Raji (cell line): ENCODE data around the gene SETD7.

Source experiments
- POLR2A ChIP-seq: IDR thresholded peaks from 2 replicates; pipeline ENCODE4 v1.6.1; 2011; ENCODE audit warnings: low read depth, low read length, control low read depth; ENCODE audit not compliant: insufficient read depth

The SETD7 gene

DNA sequence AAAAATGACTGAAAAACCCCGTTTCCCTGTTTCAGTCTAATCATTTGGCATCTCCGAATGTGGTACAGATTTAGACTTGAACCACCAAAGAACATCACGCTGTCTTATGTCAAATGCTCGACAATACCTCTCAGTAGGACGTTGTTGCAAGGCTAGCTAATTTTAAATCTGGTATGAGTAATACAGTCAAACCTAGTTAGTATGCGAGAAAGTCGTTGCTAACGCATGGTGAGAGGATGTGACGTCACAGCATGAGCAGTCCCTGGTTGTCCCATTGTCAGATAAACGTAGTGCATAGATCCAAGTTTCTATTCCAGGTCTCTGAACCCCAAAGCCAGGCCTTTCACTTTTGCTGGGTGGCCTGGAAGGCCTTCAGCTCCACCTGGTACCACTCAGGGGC lies 44.7 kb downstream of the SETD7 start:
- no peak for TF ChIP-seq POLR2A

DNA sequence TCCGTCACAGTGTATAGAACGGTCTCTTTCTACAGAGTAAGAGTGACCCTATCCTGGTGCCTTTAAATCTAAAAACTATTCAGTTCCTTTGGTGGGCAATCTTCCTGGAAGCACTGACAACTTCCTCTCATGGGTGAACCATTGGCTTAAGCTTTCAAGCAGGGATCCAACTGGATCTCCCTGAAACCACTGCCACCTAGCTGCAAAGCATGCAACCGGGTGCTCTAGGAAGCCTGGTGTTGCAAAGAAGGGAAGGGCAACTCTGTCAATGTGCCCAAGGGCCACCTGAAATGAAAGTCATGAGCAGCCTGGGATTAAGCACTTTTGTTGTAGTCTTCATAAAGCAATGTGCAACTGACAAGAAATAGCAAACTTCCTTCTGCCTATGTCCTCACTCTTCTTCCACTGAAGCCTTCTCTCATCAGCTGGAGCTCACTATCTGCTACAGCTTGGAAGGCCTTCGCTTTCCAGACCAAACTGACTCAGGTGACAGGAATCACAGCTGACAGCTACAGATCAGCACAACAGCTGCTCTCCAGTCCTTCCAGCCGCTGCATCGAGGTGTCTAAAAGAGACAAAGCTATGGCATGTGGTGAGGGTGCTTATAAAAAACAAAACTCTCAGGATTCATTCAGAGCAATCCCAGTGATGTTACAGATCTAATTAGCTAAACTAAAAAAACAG lies 46.1 kb downstream of the SETD7 start:
- TF ChIP-seq POLR2A = no peak

DNA sequence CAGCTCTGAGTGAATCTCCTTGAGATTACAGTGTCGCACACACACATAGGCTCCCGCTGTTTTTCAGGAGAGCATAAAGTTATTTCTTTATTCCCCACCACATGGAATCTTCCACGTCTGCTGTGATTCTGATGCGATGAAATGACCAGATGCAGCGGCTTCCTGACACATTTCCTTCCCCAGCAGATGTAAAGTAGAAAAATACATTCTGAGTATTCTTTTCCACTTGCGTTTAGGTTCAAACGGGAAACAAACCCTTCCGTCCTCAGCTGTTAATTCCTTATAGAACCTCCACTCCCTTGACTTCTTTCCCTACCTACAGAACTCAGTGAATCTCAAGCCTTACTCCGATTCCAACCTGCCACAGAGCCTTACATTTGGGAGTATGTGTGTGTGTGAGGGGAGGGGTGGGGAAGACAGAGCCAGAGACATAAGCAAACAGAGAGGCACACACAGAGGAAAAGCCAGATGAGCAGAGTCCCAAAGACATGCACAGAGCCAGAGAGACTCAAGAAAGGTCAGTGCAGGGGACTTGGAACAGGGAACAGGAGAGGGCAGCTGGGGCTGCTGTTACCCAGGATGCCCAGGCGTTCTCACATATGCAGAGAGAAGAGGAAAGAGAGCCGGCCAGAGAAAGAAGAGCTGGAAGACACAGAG lies 47.3 kb downstream of the SETD7 start:
- TF ChIP-seq POLR2A = no peak

DNA sequence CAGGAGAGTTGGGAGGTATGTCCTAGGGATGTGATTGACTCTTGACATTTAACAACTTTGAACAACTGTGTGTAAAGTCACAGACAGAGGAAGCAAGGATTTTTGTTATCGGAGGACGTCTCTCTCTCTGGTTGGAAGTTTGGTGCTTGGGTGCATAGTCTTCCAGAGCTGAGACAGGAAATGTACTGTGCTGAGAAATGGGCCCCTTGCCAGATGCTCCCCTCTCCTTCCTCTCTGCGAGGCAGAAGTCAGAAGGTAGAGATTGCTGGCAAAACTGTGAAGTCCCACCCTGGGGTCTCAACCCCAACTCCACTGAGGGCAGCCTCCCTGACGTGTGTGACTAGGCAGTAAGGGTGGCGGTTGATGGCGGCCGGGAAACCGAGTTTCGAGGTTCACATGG lies 49.2 kb downstream of the SETD7 start:
- no peak for TF ChIP-seq POLR2A

DNA sequence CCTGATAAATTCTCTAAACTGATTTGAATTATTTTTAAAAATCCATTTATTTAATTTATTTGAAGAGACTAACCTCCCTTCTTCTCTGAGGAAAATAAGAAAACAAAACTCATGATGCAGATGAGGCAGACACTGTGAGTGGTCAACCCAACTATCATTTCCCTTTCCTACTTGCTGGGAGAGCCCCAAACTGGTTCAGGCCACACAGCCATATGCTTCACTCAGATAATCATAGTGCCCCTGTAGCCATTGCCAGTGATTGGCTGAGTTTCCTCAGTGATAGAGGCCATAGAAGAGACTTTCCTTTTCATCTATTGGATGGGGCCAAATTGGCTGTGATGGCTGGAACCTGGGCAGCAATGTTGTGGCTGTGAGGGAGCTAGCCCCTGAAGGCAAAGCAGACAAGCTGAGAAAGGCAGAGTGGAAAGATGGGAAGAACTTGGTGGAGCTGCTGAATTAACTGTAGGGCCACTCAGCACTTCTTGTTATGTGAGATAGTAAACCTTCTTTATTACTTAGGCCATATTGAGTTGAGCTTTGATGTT lies 52.3 kb downstream of the SETD7 start:
- no peak for TF ChIP-seq POLR2A

DNA sequence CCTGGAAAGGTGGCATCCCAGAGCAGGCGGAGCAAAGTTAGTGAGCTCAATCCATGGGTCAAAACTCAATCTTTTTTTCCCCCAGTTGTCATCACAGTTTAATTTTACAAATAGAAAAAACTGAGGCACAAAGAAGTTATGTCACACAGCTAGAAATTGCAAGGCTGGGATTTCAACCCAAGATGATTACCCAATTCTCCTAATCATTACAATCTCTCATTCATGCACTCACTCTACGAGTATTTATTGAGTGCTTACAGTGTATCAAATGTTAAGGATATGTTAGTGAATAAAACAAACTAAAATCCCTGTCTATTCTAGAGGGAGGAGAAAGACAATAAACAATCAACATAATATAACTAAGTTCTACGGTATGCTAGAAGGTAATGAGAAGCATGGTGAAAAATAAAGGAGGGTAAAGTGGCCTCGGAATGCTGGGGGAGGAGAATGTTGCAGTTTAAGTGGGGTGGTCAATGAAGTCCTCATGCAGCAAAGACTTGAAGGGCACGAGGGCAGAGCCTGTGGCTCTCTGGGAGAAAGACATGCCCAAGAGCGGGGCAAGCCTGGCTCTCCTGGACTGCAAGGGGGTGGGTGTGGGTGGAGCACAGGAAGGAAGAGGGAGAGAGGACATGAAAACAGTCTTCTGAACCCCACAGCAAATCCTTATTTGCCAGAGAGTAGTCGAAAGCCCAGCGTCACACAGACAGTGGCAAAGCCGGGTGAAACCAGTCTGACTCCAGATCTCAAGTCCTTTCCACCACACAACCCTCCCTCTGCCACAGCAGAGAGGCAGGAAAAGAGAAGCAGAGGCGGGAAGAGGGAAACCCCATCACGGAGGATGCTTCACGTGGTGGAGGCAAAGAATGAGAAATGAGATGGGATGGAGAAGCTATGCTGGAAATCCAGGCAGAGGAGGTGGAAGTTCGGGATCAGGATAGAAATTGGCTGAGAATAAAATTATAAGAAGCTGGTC lies 53.8 kb downstream of the SETD7 start:
- no peak for TF ChIP-seq POLR2A

DNA sequence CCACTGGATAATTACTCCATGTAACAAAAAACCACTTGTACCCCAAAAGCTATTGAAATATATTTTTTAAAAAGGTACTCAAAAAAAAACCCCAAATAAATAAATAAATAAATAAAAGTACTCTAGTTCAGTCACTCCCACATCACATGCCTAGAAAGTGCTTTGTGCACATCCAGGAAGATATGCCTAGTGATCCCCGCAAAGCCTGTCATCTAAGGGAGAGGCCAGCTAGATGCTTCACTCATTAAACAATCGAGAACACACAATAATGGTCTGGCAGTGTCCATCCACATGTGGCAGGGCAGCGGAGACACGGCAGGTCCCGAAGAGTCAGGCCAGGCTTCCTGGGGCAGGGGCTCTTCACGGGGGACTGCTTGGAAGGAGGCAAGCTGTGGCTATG lies 54.5 kb downstream of the SETD7 start:
- no peak for TF ChIP-seq POLR2A

DNA sequence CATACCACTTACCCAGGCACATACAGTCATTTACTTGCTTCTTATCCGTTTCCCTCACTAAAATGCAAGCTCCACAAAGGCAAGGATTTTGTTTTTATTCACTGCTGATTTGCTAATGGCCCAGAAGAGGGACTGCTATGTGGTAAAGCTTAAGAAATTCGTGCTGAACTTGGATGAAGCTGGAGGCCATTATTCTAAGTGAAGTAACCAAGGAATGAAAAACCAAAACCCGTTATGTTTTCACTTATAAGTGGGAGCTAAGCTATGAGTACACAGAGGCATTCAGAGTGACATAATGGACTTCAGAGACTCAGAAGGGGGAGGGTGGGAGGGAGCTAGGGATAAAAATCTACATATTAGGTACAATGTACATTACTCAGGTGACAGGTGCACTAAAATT lies 54.9 kb downstream of the SETD7 start:
- no peak for TF ChIP-seq POLR2A

DNA sequence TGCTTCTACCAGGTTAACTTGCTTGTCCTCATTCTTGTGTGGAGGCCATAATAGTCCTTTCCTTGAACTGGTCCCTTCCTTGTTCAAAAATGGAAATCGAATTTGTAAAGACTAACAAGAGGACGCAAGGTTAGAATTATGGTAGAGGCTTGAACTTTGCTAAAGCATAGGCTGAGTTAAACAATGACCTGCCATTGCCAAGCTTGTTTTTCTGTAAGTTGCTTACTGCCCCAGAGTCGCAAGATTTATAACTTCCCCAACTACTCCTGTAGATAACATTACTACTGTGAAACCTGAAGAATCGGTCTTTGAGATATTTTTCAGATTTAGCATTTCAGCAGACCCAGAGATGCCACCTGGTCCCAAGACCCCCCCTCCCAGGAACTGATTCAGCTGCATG lies 56.8 kb downstream of the SETD7 start:
- TF ChIP-seq POLR2A = no peak

DNA sequence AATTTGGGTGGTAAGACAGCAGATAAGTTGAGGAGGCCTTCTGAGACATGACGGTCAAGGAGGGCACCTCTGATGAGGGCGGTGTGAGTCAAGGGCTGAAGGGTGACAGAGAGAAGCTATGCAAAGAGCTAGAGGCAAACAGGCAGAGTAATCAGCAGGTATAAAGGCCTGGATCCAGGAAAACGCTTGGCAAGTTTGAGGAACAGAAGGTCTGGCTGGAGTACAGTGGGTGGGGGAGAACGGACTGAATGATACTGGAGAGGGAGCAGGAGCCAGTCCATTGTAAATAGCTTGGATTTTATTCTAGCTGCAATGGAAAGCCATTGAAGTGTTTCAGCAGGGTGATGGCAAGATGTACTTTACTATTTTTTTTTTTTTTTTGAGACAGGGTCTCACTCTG lies 62.8 kb downstream of the SETD7 start:
- TF ChIP-seq POLR2A = no peak

DNA sequence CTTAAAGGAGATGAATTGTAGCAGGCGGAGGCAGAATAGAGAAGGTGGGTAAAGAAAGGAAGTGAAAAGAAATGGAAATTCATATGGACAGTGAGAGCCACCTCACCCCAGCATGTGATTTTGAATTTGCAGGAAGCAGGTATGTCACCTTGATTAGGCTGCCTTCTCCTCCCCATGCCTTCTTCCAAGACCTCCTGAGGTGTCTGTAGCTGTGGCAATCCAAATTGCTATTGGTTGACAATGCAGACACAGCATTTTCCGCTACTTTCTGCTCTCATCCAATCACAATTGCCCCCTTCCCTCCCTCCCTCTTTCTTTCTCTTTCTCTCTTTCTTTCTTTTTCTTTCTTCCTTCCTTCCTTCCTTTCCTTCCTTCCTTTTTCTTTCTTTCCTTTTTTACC lies 63.6 kb downstream of the SETD7 start:
- TF ChIP-seq POLR2A = no peak

DNA sequence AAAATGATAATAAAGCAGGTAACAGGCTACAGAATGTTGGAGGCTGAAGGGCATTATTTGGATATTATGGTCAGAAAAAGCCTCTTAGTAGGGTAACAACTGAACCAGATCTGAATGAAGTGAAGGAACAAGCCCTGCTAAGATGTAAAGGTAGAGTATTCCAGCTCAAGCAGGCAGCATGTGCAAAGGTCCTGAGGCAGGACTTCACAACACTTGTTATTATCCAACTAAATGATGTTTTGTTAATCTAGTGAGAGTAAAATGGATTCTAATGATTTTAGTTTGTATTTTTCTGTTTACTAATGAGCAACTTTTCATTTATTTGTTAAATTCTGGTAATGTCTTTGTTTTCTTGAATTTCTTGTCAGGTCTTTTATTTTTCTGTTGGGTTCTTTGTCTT lies 66.4 kb downstream of the SETD7 start:
- TF ChIP-seq POLR2A = no peak

DNA sequence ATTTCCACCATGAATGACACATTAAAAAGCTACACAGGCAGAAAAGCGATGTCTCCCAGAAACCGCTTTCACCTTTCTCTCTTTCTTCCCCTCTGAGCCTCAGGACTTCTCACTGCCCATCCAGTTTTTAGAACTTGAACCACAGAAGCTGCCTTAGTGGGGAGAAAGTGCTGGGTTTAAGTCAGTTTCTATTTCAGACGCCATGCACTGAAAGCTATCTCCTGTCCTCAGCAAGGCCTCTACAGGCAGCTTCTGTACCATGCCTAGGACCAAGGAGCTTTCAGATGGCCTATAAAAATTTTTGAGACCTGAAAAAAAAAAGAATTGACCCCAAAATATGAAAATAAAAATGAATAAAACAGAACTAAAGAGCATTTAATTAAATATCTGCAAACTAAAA lies 67.6 kb downstream of the SETD7 start:
- TF ChIP-seq POLR2A = no peak

DNA sequence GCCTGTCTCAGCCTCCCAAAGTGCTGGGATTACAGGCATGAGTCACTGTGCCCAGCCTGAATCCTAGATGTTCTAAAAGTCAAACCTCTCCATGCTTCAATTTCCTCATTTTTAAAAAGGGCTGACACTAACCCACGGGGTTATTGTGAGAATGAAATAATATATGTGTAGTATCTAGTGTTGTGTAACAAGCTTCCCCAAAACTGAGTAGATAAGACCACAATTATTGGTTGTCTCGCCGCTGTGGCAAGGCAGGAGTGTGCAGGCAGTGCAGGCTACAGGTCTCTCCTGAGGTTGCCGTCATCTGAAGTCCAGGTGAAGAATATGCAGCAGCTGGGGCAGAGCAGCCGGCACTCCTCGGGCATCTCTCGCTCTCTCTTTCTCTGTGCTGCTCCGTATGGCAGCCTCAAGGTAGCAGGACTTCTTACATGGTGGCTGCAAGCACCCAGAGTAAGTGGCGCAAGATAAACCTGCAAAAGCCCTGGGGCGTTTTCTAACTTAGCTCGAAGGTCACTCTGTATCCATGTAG lies 71.2 kb downstream of the SETD7 start:
- TF ChIP-seq POLR2A = no peak

DNA sequence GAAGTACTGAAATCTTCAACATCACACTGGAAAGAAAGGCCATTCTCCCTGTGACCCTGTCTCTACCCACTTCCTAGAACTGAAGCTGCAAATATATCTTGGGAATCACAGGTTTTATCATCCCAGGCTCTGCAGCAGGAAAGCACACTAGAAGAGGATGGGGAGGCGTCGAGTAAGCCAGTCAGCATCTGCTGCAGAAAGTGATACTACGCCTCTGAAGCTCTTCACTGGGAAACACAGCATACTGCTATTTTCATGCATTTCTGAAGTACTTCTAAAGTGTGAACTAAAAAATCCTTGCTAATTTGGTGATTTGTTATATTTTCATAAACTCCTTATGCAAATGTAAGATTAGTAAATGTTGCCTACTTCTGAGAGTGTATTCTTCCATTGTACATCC lies 73.0 kb downstream of the SETD7 start:
- no peak for TF ChIP-seq POLR2A
